Activated T-cell treated with anti-CD3 and anti-CD28 coated beads, Interleukin-2, amount 50 U/mL, for 24 hours (primary cell): ENCODE measurements around the gene HJV.
"Not testable (repeated sequence)": the region's sequence is repeated elsewhere in the genome, so short reads cannot be mapped to it uniquely, and the experiment has no call there.

ENCODE experiments used
- DNase-seq: peaks from one replicate; pipeline ENCODE4 v3.0.0-alpha.2; 2020
- H3K27ac Mint-ChIP-seq: 2 replicates; pipeline ENCODE4 v1.8.0; 2020; ENCODE audit warnings: mild to moderate bottlenecking, mixed read lengths
- H3K27me3 Mint-ChIP-seq: 2 replicates; pipeline ENCODE4 v1.8.0; 2020; ENCODE audit warnings: mixed read lengths
- H3K36me3 Mint-ChIP-seq: 2 replicates; pipeline ENCODE4 v1.8.0; 2020; ENCODE audit warnings: low read depth, mixed read lengths
- H3K4me1 Mint-ChIP-seq: 2 replicates; pipeline ENCODE4 v1.8.0; 2020; ENCODE audit warnings: low read depth, mixed read lengths
- H3K4me3 Mint-ChIP-seq: 2 replicates; pipeline ENCODE4 v1.8.0; 2020; ENCODE audit warnings: mild to moderate bottlenecking, moderate library complexity, mixed read lengths
- H3K9me3 Mint-ChIP-seq: 2 replicates; pipeline ENCODE4 v1.8.0; 2020; ENCODE audit warnings: mixed read lengths

Gene HJV

GRCh38 chr1:146032631-146033219 is 11.2 kb upstream of the HJV start:
- no peak for DNase-seq
- Mint-ChIP-seq H3K27ac (no peak overlapping the region), H3K27me3 (peaks cover 7% of the 10 kb centered on the region), H3K4me1 (peaks cover 29% of the 10 kb centered on the region), H3K4me3 (no peak overlapping the region), H3K9me3 (no peaks in the 10 kb centered on the region), H3K36me3 (peaks cover 8% of the 10 kb centered on the region)

GRCh38 chr1:146031476-146031875 is 9.9 kb upstream of the HJV start:
- Mint-ChIP-seq H3K9me3 (no peaks in the 10 kb centered on the region), H3K4me1 (peaks cover 18% of the 10 kb centered on the region), H3K36me3 (no peaks in the 10 kb centered on the region), H3K4me3 (no peak overlapping the region), H3K27ac (no peak overlapping the region), H3K27me3 (peaks cover 7% of the 10 kb centered on the region)
- no peak for DNase-seq

- Mint-ChIP-seq H3K27ac (no peak overlapping the region), H3K9me3 (no peaks in the 10 kb centered on the region), H3K4me1 (peaks cover 4% of the 10 kb centered on the region), H3K27me3 (peaks cover 17% of the 10 kb centered on the region), H3K36me3 (no peaks in the 10 kb centered on the region), H3K4me3 (no peak overlapping the region)
- DNase-seq = no peak
Observed at GRCh38 chr1:146029117-146029516, 7.6 kb upstream of the HJV start.

- not testable (repeated sequence) for H3K4me1 Mint-ChIP-seq, DNase-seq, H3K36me3 Mint-ChIP-seq, H3K9me3 Mint-ChIP-seq, H3K4me3 Mint-ChIP-seq, H3K27ac Mint-ChIP-seq
- H3K27me3 Mint-ChIP-seq = peaks cover 35% of the 10 kb centered on the region
Observed at GRCh38 chr1:146026650-146027049, 5.1 kb upstream of the HJV start.

GRCh38 chr1:146025787-146026495 is 4.4 kb upstream of the HJV start:
- H3K9me3 Mint-ChIP-seq, H3K36me3 Mint-ChIP-seq: not testable (repeated sequence)

GRCh38 chr1:146022403-146023127 is 1.0 kb upstream of the HJV start:
- H3K4me1 Mint-ChIP-seq = peaks cover 8% of the 10 kb centered on the region

More at GRCh38 chr1:146025787-146026495, 4.4 kb upstream of the HJV start:
- not testable (repeated sequence) for DNase-seq, H3K4me1 Mint-ChIP-seq, H3K4me3 Mint-ChIP-seq, H3K27ac Mint-ChIP-seq
- peaks cover 41% of the 10 kb centered on the region for H3K27me3 Mint-ChIP-seq

GRCh38 chr1:146021050-146021445 is 487 bp downstream of the HJV start:
- no peak for DNase-seq
- H3K27ac Mint-ChIP-seq = no peak overlapping the region
- no peaks in the 10 kb centered on the region for H3K9me3 Mint-ChIP-seq
- H3K4me3 Mint-ChIP-seq = no peak overlapping the region
- peaks cover 66% of the 10 kb centered on the region for H3K27me3 Mint-ChIP-seq
- peaks cover 8% of the 10 kb centered on the region for H3K4me1 Mint-ChIP-seq
- H3K36me3 Mint-ChIP-seq = no peaks in the 10 kb centered on the region

More at GRCh38 chr1:146022403-146023127, 1.0 kb upstream of the HJV start:
- H3K27me3 Mint-ChIP-seq = peaks cover 65% of the 10 kb centered on the region
- no peaks in the 10 kb centered on the region for H3K9me3 Mint-ChIP-seq
- DNase-seq = no peak
- H3K27ac Mint-ChIP-seq = no peak overlapping the region
- no peak overlapping the region for H3K4me3 Mint-ChIP-seq
- no peaks in the 10 kb centered on the region for H3K36me3 Mint-ChIP-seq

- no peaks in the 10 kb centered on the region for H3K9me3 Mint-ChIP-seq
- H3K27ac Mint-ChIP-seq = no peak overlapping the region
- no peaks in the 10 kb centered on the region for H3K36me3 Mint-ChIP-seq
- no peak for DNase-seq
- H3K4me1 Mint-ChIP-seq = peaks cover 8% of the 10 kb centered on the region
- no peak overlapping the region for H3K4me3 Mint-ChIP-seq
- peaks cover 67% of the 10 kb centered on the region for H3K27me3 Mint-ChIP-seq
Observed at GRCh38 chr1:146020058-146021049, 1.2 kb downstream of the HJV start.

GRCh38 chr1:146019231-146020057 is 2.1 kb downstream of the HJV start:
- Mint-ChIP-seq H3K27ac (no peak overlapping the region), H3K4me3 (peak overlapping the region; percentile 21), H3K27me3 (peaks cover 63% of the 10 kb centered on the region), H3K36me3 (no peaks in the 10 kb centered on the region), H3K4me1 (peaks cover 8% of the 10 kb centered on the region), H3K9me3 (no peaks in the 10 kb centered on the region)
- DNase-seq = no peak

- Mint-ChIP-seq H3K27ac (no peak overlapping the region), H3K9me3 (no peaks in the 10 kb centered on the region), H3K27me3 (peaks cover 44% of the 10 kb centered on the region), H3K36me3 (no peaks in the 10 kb centered on the region), H3K4me1 (peaks cover 15% of the 10 kb centered on the region), H3K4me3 (no peak overlapping the region)
- no peak for DNase-seq
Observed at GRCh38 chr1:146016891-146017290, 4.6 kb downstream of the HJV start.

GRCh38 chr1:146013559-146013922 is 8.0 kb downstream of the HJV start:
- no peaks in the 10 kb centered on the region for H3K9me3 Mint-ChIP-seq
- DNase-seq = no peak
- no peaks in the 10 kb centered on the region for H3K36me3 Mint-ChIP-seq
- H3K27ac Mint-ChIP-seq = no peak overlapping the region
- peaks cover 7% of the 10 kb centered on the region for H3K4me1 Mint-ChIP-seq
- H3K4me3 Mint-ChIP-seq = no peak overlapping the region
- H3K27me3 Mint-ChIP-seq = peaks cover 13% of the 10 kb centered on the region

- Mint-ChIP-seq H3K4me3 (no peak overlapping the region), H3K9me3 (no peaks in the 10 kb centered on the region), H3K27ac (peak overlapping the region; percentile 74), H3K36me3 (no peaks in the 10 kb centered on the region), H3K27me3 (peaks cover 7% of the 10 kb centered on the region), H3K4me1 (peaks cover 7% of the 10 kb centered on the region)
- DNase-seq = no peak
Observed at GRCh38 chr1:146012703-146013558, 8.6 kb downstream of the HJV start.
